Ecto neural progenitor cell (in vitro differentiated cells): Measurements from ENCODE around the gene KIDINS220.
"Not testable (repeated sequence)": the region's sequence is repeated elsewhere in the genome, so short reads cannot be mapped to it uniquely, and the experiment has no call there.

Source experiments
- DNase-seq: peaks from one replicate; pipeline ENCODE4 v3.0.0-alpha.2; 2018; ENCODE audit warnings: low spot score

Gene KIDINS220

GRCh38 chr2:8754106-8754776 lies 83.2 kb downstream of the KIDINS220 start:
- DNase-seq = no peak

GRCh38 chr2:8753609-8754008 lies 83.8 kb downstream of the KIDINS220 start:
- DNase-seq = no peak

DNA sequence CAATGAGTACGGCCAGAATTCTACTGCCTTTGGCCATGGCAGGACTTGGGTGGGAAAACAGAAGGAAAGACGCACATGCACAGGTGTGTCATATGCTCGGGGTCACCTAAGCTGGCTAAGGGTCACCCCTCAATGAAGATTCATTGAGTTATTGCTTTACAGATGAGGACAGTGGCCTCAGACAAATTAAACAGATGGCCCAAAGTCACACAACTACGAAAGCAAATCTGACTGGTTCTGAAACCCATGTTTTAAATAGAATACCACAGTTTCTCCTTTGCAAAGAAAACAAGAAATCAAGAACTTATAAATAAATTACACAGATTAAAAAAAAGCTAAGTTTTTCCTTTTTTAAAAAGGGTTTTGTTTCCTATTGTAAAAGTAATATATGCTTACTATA lies 85.0 kb downstream of the KIDINS220 start:
- no peak for DNase-seq

GRCh38 chr2:8750221-8750620 lies 87.2 kb downstream of the KIDINS220 start:
- no peak for DNase-seq

- DNase-seq = no peak
Observed at GRCh38 chr2:8743261-8743660, 94.2 kb downstream of the KIDINS220 start.

DNA sequence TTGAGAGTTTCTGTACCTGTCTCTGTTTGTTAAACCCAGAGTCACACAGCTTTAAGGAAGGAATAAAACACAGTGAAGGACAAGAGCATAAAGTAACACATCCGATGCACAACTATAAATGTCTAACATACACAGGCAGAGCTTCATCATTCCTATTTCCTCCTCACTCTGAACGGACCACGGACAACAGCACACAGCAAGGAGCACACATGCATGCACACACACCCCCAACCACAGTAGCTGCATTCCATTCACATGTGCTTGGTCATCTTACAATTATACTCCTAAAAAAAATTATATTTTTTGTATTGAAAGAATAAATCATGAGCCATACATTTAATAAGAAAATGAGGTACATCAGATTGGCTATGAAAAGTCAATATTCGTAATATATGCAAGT lies 97.3 kb downstream of the KIDINS220 start:
- DNase-seq = no peak

- DNase-seq = no peak
Observed at GRCh38 chr2:8737571-8738175, 99.7 kb downstream of the KIDINS220 start.

DNA sequence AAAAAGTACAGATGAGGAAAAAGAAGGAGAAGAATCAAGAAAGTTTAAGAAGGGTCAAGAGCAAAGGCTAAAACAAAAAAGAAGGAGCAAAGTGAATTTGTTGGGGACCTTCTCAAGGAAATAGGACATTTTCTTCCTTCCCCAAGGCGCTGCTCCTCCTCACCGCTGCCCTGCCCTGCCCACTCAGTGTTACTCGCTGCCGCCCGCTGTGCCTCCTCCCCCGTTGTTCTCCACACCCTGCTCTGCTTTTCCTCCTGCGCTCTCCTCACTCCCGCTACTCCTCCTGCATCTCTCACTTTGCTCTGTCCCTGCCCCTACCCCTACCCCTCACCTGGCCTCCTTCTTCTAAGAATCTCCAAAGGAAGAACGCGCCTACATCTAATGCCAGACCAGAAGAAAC lies 104.8 kb downstream of the KIDINS220 start:
- no peak for DNase-seq

- DNase-seq = no peak
Observed at GRCh38 chr2:8729939-8730338, 107.5 kb downstream of the KIDINS220 start.

GRCh38 chr2:8729101-8729500 lies 108.3 kb downstream of the KIDINS220 start:
- DNase-seq = not testable (repeated sequence)

- no peak for DNase-seq
Observed at GRCh38 chr2:8728305-8729015, 109.0 kb downstream of the KIDINS220 start.

GRCh38 chr2:8725838-8726237 lies 111.6 kb downstream of the KIDINS220 start:
- DNase-seq = no peak

- no peak for DNase-seq
Observed at GRCh38 chr2:8722986-8723385, 114.4 kb downstream of the KIDINS220 start.

GRCh38 chr2:8721410-8721809 lies 116.0 kb downstream of the KIDINS220 start:
- DNase-seq = no peak

DNA sequence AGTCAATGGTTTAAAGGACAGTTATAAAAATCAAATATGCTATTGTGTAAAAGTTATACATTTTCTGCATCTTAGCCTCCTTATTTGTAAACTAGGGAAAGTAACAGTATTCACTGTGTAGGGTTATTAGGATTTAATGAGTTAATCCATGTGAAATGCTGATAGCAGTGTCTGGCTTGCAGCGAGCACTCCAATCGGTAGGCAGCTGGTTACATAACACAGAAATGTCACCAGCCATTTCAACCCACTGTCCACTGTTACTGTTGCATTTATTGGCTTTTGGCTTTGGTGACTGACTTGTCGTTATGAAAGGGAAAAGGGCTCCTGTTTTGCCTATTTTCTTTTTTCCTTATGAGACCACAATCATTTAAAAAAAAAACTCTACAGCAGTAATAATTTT lies 116.7 kb downstream of the KIDINS220 start:
- DNase-seq = no peak

GRCh38 chr2:8719528-8719927 lies 117.9 kb downstream of the KIDINS220 start:
- DNase-seq = no peak

GRCh38 chr2:8714971-8715370 lies 122.4 kb downstream of the KIDINS220 start:
- no peak for DNase-seq

DNA sequence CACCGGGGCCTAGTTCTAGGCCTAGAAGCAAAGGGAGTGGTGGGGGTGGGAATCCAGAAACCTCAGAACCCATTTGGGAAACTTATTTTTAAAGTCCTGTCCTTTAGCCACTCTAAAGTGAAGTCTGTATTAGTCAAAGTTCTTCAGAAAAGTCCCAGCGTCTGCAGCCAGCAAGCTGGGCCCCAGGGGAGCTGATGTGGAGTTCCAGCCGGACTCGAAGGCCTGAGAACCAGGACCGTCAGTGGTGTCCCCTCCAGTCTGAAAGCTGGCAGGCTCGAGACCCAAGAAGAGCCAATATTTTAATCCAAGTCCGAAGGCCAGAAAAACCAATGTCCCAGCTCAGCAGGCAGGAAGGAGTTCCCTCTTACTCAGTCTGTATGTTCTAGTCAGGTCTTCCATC lies 123.1 kb downstream of the KIDINS220 start:
- DNase-seq = no peak

DNA sequence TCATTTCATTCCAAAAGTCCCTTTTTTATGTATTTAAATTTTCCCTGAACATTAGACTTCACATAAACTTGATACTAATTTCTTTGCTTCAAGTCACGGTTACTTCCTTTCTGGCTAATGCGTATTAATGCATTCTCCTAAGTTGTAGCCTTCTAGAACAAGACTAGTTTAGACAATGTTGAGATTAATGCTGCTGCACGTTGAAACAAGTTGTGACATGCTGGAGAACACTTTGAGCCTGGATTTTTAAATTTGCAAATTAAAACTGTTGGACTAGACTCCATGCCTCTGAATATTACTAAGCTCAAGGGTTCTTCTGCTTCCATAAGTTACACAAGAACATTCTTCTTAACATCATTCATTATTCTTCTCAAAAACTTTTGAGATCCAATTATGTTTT lies 126.5 kb downstream of the KIDINS220 start:
- no peak for DNase-seq

DNA sequence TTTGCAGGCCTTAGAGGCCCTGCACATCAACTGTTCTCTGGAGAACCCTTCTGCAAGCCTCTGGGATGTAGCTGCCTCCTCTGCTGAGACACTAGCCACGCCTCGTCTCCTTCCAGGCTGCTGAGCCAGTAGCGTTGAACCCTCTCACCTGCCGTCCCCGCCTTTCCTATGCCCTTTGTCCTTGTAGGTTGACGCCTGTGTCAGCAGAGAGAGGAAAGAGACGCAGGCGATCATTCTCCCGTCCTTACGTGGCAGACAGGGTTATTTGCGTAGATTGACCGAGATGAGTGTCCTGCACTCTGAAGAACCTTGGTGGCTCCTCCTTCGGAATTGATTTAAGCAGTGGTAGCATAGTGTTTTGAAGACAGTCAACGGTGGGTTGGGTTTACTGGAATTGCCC lies 127.8 kb downstream of the KIDINS220 start:
- no peak for DNase-seq

- DNase-seq = no peak
Observed at GRCh38 chr2:8704906-8705305, 132.5 kb downstream of the KIDINS220 start.

GRCh38 chr2:8701681-8702379 lies 135.6 kb downstream of the KIDINS220 start:
- no peak for DNase-seq

- DNase-seq = no peak
Observed at GRCh38 chr2:8699839-8700238, 137.6 kb downstream of the KIDINS220 start.
